HG03280 (cell line): ENCODE measurements around the gene TDRD10.
"Not testable (repeated sequence)": the region's sequence is repeated elsewhere in the genome, so short reads cannot be mapped to it uniquely, and the experiment has no call there.

Experiments
- ATAC-seq: cut with Tn5 transposase; IDR thresholded peaks from one replicate; pipeline ENCODE4 v1.9.1; 2021; ENCODE audit warnings: mild to moderate bottlenecking, moderate library complexity; ENCODE audit not compliant: unreplicated experiment

Gene TDRD10

DNA sequence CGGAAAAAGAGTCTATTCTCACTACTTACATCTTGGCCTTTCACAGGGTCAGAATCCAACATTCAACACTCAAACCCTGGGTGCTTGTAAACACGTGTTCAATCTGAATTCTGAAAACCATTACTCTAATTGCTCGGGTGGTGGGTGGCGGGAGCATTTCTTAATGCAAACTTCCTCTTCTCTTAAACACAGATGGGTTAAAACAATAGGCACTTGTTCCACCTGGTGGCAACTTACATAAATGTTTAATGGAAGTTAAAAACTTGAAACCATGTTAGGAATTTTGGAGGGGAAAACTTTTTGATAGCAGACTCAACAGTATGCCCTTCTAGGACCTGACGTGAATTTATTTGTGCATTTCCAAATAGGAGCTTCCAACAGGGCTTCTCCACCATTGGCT lies 23.4 kb upstream of the TDRD10 start:
- ATAC-seq, result no peak

DNA sequence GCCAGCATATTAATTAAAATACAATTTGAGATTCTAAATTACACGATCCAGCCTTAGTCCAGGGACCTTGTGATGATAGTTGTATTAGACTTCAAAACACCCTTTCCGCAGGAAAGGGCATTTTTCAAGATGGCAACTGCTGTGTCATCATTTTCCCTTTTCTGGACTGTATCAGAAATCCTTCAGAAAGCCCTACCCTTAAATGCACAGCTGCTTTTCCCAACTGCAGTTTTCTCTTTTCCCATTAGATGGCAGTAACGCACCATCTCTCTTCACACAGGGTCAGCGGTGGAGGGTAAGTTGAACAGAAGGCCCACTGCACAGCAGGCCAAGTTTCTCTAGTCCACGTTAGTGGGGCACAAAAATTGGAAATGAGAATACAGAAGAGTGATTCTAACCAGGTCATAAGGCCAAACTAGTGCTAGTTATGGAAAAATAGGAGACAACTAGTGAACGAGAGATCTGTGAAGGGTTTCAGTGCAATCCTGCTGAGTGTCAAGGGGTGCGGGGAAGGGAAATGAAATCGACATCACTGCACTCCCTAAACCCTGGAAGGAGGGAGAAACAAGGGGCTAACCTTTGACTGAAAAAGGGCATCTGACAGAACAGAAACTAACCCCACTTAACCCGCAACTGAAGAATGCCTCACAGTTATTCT lies 22.1 kb upstream of the TDRD10 start:
- no peak for ATAC-seq

DNA sequence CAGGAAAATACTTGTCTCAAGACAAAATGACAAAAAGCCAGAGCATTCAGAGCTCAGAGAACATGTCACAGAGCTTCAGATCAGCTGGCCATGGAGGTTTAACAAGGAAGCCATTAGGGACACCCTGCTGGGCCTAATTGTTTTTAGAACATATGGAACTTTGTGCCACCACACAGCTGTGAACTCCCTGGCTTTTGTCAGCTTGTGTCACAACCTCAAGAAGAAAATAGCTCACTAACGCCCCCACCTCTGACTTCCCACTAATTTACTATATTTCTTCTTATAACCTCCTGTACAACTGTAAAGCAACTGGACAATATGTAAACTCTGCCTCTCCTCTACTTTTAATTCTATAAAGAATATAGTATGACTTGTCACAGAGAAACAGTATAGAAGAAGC lies 21.0 kb upstream of the TDRD10 start:
- no peak for ATAC-seq

DNA sequence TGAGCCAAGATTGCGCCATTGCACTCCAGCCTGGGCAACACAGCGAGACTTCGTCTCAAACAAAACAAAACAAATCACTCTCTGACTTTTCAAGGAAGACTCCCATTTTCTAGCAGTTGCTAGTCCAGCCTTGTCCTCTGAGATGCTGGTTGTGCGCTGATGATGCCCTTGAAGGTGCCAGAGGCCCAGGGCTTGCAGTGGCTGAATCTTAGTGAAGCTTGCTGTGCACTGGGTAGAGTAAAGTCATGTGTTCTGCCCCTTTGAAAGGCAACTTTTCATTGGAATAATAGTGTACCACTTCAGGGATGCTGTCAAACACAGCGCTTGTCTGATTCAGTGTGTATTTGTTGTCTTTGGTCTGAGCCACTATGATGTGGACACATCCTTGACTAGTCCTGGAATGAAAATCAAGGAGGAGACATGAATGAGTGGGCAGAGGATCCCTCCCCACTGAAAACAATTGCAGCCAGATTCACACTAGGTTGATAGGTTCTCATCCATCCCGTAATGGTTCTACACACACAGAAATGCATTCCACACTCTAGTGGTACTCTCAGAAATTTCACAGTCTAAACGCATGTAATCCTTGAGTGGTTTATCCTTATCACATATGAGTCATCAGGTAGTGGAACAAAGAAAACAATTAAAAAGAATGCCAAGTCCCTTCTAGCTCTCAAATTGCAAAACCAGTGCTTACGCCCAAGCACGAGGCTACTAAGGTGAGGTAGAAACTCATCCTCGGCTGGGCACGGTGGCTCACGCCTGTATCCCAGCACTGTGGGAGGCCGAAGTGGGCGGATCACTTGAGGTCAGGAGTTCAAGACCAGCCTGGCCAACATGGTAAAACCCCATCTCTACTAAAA lies 17.8 kb upstream of the TDRD10 start:
- no peak for ATAC-seq

DNA sequence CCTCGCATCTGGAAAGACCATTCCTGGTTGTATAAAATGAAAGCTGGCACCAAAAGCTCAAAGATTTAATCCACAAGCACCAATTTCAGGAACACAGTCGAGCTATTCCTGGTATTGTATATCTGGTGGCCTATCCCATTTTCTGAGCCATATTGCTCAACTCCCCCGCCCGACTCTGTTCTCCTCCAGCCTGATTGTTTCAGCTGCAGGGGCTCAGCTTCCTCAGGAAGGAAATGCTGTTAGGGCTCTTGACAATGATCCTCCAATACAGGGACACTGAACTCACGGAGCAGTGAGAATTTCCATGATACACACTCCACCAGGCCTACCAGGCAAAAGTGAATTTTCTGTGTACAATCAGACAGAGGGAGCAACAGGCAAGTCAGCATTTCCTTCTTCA lies 16.9 kb upstream of the TDRD10 start:
- no peak for ATAC-seq

DNA sequence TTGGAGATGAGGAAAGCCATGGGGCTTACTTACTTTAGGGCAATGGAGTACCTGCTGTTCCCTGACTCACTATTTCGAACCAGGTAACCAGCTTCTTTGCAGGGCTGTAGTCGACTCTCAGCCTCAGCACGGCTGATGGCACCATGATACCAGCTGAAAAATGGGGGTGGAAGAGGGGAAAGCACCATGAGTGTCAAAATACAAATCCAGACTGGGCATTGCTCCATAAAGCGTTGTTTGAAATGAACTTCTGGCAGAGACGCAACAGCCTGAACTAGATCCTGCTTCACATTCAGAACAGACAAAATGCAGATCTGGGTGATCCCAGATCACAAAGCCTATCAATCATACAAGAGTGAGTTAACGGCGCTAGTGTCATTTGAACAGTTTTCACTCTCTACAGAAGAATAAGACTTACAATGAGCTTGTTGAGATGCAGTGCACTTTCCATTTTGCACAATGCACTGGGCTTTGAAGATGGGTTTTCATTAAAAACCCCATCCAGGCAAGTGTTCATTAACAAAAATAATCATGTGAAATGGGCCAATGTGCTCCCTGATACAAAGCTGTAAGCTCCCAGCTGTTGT lies 16.0 kb upstream of the TDRD10 start:
- ATAC-seq, result no peak

DNA sequence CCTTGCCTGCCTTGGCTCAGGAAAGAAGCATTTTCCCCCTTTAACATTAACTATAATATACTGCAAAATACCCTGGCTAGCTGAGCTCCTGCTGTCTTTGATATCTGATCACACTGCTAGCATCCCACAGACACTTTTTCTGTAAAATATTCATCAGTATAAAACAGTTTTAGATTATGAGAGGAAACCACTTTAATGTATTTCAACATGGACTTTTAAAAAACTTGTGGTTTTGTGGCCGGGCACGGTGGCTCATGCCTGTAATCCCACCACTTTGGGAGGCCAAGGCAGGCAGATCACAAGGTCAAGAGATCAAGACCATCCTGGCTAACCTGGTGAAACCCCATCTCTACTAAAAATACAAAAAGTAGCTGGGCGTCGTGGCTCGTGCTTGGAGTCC lies 15.3 kb upstream of the TDRD10 start:
- ATAC-seq, result not testable (repeated sequence)

DNA sequence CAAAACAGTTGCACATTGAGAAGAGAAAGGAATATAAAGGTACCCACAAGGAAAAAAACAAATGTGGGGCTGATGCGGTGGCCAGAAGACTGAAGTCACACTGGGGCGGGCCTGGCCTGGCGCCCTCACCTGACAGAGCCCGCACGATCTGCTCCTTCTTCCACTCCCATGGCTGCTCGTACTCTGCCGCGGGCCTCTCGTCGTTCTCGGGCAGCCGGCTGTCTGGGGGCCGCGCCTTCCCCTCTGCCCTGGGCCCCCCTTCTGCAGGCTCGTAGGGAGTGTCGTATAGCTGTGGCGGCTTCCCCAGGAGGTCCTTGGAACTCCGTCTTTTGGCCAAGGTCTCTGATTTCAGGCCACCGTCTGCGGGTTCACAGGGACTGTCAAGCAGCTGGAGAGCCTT lies 13.1 kb upstream of the TDRD10 start:
- no peak for ATAC-seq

DNA sequence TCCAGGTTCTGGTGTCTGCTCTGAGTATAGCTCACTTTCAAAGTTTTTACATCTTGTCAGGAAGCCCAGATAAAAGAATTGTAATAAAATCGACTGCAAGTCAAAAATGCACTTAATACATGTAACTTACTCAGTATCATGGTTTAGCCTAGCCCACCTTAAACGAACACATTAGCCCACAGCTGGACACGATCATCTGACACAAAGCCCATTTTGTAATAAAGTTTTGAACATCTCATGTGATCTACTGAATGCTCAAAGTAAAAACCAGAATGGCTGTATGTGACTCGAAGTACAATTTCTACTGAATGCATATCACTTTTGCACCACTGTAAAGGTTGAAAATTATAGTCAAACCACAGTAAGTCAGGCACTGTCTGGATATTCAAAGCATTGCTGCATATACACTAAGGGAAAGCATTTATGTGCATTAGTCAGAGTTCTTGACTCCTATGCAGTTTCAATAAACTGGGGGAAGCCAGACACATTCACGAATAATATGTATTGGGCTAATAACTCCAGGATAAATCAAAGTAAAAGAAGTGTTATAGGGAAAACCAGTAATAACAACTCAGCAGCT lies 12.2 kb upstream of the TDRD10 start:
- ATAC-seq, result no peak

DNA sequence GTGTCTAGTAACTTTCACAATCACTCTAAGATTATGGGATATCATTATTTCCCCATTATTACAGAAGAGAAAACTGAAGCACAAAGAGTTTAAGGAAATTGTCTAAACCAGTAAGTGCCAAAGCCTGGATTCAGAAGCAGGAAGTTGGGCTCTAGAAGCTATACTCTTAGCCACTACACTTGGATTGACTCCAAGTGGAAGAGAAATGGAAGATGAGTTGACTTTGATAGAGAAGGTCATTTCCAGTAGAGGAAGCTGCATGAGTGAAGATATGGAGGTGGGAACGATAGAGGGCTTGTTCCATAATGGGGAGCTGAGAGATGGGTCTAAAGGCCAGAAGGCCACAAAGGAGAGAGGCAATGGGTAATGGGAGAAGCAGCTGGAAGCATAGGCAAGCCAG lies 11.7 kb upstream of the TDRD10 start:
- ATAC-seq, result no peak

DNA sequence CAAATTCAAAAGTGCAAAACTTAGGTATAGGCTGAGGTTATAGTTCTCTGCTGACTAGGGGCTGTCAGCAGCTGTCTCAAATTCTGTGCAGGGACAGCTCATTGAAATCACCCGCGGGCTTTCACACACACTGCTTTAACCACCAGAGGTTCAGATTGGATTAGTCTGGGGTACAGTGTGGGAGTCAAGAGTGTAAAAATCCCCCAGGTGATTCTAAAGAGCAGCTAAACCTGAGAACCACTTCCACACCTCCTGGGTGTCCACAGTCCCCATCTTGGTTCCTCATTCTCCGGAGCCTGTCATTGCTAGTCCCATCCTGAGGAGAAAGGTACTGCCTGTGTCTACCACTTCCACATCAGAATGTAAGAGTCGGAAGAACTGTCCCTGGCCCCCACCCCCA lies 9.9 kb upstream of the TDRD10 start:
- no peak for ATAC-seq

DNA sequence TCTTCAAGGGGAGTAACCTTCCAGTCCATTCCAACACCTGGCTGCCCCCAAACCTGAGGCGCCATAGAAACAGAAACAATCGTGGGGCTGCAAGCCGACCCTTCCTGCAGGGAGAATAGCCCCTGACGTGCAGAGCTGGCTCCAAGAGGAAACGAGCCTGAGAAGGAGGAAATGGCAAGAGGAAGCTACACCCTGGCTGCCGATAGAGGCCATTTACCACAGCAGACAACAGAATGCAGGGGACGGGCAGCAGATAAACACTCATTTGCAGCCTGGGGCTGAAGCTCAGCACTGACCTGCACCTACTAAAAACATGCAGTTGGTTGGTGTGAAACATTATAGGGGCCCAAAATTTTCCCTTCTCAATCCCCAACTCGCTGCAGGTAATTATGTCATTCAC lies 8.7 kb upstream of the TDRD10 start:
- no peak for ATAC-seq

DNA sequence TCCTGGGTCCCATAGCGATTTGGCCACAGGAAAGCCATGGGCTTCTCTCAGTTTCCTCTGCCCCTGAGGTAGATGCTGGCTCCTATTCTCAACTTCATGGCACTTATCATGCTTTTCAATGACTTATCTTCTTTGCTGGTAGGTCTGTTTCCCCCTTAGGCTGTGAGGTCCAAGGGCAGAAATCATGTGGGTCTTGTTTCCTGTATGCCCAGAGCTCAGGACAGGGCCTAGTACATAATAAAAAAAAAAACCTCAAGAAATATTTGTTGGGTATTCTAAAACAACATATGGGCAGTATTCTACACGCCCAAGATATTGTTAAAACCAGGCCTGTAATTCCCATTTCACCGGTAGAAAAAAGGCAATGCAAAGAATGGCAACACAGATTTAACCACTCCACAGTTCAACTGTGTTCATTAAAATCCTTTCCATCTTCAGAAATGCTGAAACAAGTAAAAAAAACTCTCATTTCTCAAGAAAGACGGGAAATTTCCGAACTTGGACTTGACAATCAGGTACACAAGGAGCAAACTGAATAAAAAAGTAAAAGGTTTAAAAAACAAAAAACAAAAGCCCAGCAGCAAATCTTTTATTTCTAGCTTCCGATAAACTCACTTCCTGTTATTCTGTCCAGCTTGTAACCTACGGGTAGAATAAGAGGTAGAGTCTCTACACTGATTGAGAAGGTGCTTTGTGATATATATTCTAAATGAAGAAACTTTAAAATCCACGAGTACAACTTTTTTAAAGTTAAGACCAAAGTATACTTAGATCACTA lies 6.3 kb upstream of the TDRD10 start:
- ATAC-seq, result no peak

DNA sequence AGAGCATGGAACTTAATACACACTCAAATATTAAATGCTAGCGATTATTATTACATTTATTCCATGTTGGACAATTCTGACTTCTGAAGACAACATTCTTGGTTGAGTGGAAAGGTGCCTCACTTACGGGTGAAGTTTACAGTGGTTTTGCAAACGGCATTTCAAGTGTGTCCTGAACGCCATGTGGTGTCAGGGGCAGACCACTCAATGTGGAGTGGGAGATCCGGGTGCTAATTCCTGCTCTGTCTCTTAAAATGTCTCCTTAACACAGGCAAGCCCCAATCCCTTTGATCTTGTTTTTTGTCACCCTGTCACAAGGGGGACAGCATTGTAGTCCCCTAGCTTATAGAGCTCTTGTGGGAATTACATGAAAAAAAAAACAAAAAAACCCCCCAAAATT lies 5.6 kb upstream of the TDRD10 start:
- no peak for ATAC-seq

DNA sequence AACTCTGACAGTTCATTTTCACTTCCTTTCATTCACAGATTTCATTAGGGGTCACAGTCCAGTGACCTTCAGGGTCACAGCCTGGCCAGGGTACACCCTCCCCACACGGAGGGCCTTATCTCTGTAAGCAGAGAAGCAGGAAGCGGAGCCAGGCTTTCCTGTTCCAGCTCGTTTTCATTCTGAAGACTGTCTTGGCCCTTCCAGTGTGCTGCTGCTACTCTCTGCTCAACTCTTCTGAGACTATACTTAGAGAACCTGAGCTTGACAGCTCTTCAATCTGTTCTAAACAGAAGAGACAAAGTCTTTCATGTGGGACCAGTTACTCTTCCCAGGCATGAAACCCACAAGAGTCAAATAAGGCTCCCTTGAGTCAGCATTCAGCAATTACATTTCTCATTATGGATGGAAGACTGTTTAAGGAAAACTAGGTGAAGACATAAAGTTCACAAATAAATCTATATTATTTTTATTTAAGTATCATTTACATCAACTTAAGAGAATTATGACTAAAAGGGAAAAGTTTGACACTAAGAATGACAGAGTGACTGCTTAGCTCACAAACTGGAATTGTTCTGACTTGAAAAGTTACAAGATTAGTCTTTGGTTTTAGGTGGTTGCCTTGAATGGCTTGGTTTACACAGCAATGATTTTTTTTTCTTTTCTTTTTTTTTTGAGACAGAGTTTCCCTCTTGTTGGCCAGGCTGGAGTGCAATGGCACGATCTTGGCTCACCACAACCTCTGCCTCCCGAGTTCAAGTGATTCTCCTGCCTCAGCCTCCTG lies 4.8 kb upstream of the TDRD10 start:
- ATAC-seq, result no peak

DNA sequence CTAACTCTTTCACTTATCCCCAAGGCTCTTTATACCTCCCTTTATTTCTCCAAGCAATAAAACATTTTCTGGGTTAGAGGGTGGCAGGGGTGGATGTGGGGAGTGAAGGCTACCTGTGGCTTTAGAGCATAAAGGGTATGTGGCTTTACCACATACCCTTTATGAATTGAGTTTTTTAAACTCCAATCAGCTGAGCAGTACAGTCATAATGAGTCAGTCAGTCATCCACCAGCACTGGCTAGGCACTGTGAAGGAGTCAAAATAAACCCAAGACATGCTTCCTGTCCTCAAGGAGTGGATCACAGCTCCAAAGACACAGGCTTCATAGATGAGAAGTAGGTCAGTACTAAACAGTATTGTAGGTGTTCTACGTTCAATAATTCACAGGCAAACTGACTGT lies 2.6 kb upstream of the TDRD10 start:
- ATAC-seq, result no peak

DNA sequence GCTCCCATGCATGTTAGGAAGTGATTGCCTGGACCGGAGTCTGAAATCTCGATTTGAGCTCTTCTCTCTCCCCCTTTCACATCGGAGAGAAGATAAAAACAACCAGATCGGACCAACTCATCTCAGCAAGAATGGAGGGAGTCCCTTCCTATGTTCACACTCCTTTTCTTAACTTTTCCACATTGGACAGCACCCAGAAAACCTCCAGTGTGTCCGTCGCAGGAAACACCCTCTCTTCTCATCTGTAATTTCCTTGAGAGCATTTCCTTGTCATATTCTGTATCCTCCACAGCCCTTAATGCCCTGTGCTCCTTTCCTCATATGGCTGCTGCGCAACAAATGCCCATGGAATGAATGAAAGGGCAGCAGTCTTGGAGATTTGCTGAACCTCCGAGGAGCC lies 1.5 kb upstream of the TDRD10 start:
- ATAC-seq, result no peak

DNA sequence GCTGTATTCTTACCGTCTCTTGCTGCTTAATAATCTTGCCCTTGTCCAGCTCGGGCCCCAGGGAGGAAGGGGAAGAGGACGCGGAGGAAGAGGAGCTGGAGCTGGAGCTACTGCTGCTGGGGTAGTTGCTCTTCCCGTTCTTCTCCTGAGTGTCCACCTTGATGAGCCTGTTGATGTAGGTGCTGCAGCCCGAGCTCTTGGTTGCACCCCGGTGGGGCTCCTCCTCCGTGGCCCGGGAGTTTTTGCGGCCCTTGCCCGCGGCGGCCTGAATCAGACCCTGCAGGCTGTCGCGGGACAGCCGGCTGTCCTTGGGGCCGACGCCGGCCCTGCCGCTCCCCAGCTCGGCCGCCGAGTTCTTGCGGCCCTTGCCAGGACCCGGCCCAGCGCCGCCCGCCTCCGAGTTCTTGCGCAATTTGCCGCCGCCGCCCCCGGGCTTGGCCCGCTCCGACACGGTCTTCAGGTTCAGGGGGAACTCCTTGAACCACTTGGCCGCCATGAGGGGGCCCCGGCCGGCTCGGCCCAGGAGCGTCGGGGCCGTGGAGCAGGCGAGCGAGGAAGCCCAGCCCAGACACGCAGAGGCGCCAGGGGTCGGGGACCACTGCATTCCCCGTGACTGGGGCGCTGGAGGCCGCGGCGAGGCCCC lies 475 bp upstream of the TDRD10 start:
- ATAC-seq, result no peak

DNA sequence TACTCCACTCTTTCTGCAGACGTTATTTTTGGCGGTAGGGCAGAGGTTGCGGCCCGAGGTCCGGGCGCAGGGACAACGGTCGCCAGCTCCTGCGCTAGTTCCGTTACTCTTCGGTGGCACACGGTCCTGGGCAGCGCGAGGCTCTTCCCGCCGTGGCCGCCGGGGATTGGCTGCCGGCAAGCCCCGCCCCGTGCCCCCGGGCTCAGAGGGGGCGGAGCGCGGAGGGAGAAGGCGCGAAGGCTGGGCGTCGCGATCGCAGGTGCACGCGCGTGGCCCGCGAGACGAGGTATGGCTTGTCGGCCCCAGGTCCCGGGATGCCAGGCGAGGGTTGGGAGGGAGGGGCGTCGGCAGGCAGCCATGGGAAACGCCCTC lies 711 bp downstream of the TDRD10 start:
- no peak for ATAC-seq

DNA sequence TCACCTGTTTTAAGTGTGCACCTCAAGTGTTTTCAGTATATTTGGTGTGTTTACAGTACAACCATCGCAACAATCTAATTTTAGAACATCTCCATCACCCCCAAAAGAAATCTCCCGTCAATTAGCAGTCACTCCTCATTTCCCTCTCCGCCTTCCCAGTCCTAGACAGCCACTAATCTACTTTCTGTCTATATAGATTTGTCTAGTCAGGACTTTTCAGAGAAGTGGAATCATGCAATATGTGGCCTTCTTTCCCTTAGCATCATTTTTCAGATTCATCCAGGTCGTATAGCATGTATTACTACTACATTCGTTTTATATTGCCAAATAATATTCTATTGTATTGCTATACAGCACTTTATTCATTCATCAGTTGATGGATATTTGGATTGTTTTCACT lies 1.9 kb downstream of the TDRD10 start:
- ATAC-seq, result no peak
